HepG2 (cell line): ENCODE results near the gene FBXO11. TPM values are rescaled to one million over a fixed set of nuclear protein-coding genes. Genes with fewer than 3 reads are reported as not detected.

Source experiments
- ATAD3A ChIP-seq: sonication (generic); formaldehyde crosslinking; IDR thresholded peaks from 2 replicates; pipeline ENCODE4 v1.4.0; 2020; ENCODE audit warnings: missing genetic modification reagents
- CEBPG ChIP-seq: IDR thresholded peaks from 2 replicates; pipeline ENCODE4 v1.6.1; 2016
- FOSL2 ChIP-seq: sonication (generic); formaldehyde crosslinking; IDR thresholded peaks from 2 replicates; pipeline ENCODE4 v1.4.0; 2020; ENCODE audit warnings: missing genetic modification reagents
- GPN1 ChIP-seq: sonication (generic); formaldehyde crosslinking; IDR thresholded peaks from 2 replicates; pipeline ENCODE4 v1.5.1; 2020; ENCODE audit warnings: missing genetic modification reagents, borderline replicate concordance
- HMGXB3 ChIP-seq: sonication (generic); formaldehyde crosslinking; IDR thresholded peaks from 2 replicates; pipeline ENCODE4 v1.4.0; 2020; ENCODE audit warnings: missing genetic modification reagents, borderline replicate concordance
- HMGXB4 ChIP-seq, 2 experiments: sonication (generic) in 1 of 2; formaldehyde crosslinking in 1 of 2; IDR thresholded peaks; 2 replicates each; pipeline versions ENCODE4 v1.4.0 to v1.6.1; 2018 to 2020; ENCODE audit warnings: missing genetic modification reagents in 2 of 2, borderline replicate concordance in 1 of 2, low read depth in 1 of 2, mild to moderate bottlenecking in 1 of 2, missing biosample characterization in 1 of 2
- HNRNPLL ChIP-seq: fragments of 200-400 bp; formaldehyde crosslinking; IDR thresholded peaks from 2 replicates; pipeline ENCODE4 v1.6.1; 2017; ENCODE audit warnings: mild to moderate bottlenecking, low read depth, low read length; ENCODE audit not compliant: poor library complexity, severe bottlenecking
- IKZF5 ChIP-seq: IDR thresholded peaks from 2 replicates; pipeline ENCODE4 v1.6.1; 2018; ENCODE audit warnings: missing genetic modification reagents, mild to moderate bottlenecking, missing compliant biosample characterization
- NFE2L2 ChIP-seq: fragments of 150-350 bp; IDR thresholded peaks from 2 replicates; pipeline ENCODE4 v1.6.1; 2014; ENCODE audit warnings: low read length
- PATZ1 ChIP-seq: sonication (generic); formaldehyde crosslinking; IDR thresholded peaks from 2 replicates; pipeline ENCODE4 v1.4.0; 2020; ENCODE audit warnings: missing genetic modification reagents
- POLR2AphosphoS2 ChIP-seq: IDR thresholded peaks from 2 replicates; pipeline ENCODE4 v1.6.1; 2011; ENCODE audit warnings: low read depth, low read length, improper control_type of control experiment
- PRPF4 ChIP-seq: fragments of 200-400 bp; formaldehyde crosslinking; IDR thresholded peaks from 2 replicates; pipeline ENCODE4 v1.6.1; 2016; ENCODE audit warnings: low read length, low read depth; ENCODE audit not compliant: poor library complexity, severe bottlenecking
- RBAK ChIP-seq: sonication (generic); formaldehyde crosslinking; IDR thresholded peaks from 2 replicates; pipeline ENCODE4 v1.5.1; 2020; ENCODE audit warnings: mild to moderate bottlenecking, missing genetic modification reagents
- RFXAP ChIP-seq: sonication (generic); formaldehyde crosslinking; IDR thresholded peaks from 2 replicates; pipeline ENCODE4 v1.4.0; 2020; ENCODE audit warnings: missing genetic modification reagents, borderline replicate concordance
- SIX4 ChIP-seq: sonication (generic); formaldehyde crosslinking; IDR thresholded peaks from 2 replicates; pipeline ENCODE4 v1.4.0; 2020; ENCODE audit warnings: missing genetic modification reagents
- SP4 ChIP-seq: sonication (generic); formaldehyde crosslinking; IDR thresholded peaks from 2 replicates; pipeline ENCODE4 v1.8.1; 2023; ENCODE audit warnings: mild to moderate bottlenecking, missing genetic modification reagents
- U2AF2 ChIP-seq: fragments of 200-400 bp; formaldehyde crosslinking; IDR thresholded peaks from 2 replicates; pipeline ENCODE4 v1.6.1; 2017; ENCODE audit warnings: low read depth, mild to moderate bottlenecking, low read length
- ZNF207 ChIP-seq: fragments of 450-650 bp; IDR thresholded peaks from 2 replicates; pipeline ENCODE4 v1.6.1; 2016; ENCODE audit warnings: antibody characterized with exemption, borderline replicate concordance
- ZNF556 ChIP-seq: sonication (generic); formaldehyde crosslinking; IDR thresholded peaks from 2 replicates; pipeline ENCODE4 v1.4.0; 2020; ENCODE audit warnings: mild to moderate bottlenecking, missing genetic modification reagents, borderline replicate concordance
- ZNF720 ChIP-seq: sonication (generic); formaldehyde crosslinking; IDR thresholded peaks from 2 replicates; pipeline ENCODE4 v1.4.0; 2020; ENCODE audit warnings: missing genetic modification reagents
- ZNF747 ChIP-seq: sonication (generic); formaldehyde crosslinking; IDR thresholded peaks from 2 replicates; pipeline ENCODE4 v1.8.1; 2023; ENCODE audit warnings: missing genetic modification reagents, mild to moderate bottlenecking, borderline replicate concordance
- polyA plus RNA-seq, 8 experiments: library from polyadenylated mRNA; depleted of rRNA in 3 of 8; stranded (reverse) in 7 of 8; unstranded in 1 of 8; fragments of >200 nt; fragmentation: Illumina TruSeq in 4 of 8; extraction: Trizol in 4 of 8; gene quantifications; 2 replicates each; pipeline versions ENCODE4 v1.2.1 to v1.2.3, GENCODE V29; 2011 to 2016; ENCODE audit warnings: low read depth in 4 of 8, missing spikeins in 1 of 8, mixed read lengths in 1 of 8; ENCODE audit not compliant: insufficient read depth in 1 of 8
- total RNA-seq, 5 experiments: library from RNA; depleted of rRNA; stranded (reverse); fragments of >200 nt; fragmentation: Illumina TruSeq; extraction: Trizol; gene quantifications; 2 replicates each; pipeline ENCODE4 v1.2.3, GENCODE V29; 2016; ENCODE audit warnings: low read depth in 1 of 5

Gene FBXO11
- total and polyA plus RNA-seq, 2 of the 13 experiments (the other 11 are each of a cell fraction or from before 2014, with no cell fraction given), result 27.9 to 47.6 TPM

- TF ChIP-seq IKZF5 (CRISPR knock-in tag) (no peak), U2AF2 (no peak), ATAD3A (no peak), HNRNPLL (no peak), HMGXB3 (no peak), ZNF556 (CRISPR knock-in tag) (no peak), GPN1 (no peak), NFE2L2 (no peak), SP4 (CRISPR knock-in tag) (no peak), CEBPG (CRISPR knock-in tag) (no peak), ZNF747 (CRISPR knock-in tag) (no peak; the same call in 1 of the 2 replicates), ZNF720 (CRISPR knock-in tag) (no peak), FOSL2 (CRISPR knock-in tag) (no peak), SIX4 (no peak), RFXAP (no peak), PATZ1 (CRISPR knock-in tag) (peak; percentile 74), RBAK (no peak), HMGXB4 (CRISPR knock-in tag; IDR thresholded peaks at IDR 0.05; ENCODE audit: borderline replicate concordance in 1 of 2, low read depth in 1 of 2) (no peak), PRPF4 (no peak), POLR2AphosphoS2 (no peak), ZNF207 (no peak)
These were observed 122.6 kb downstream of the FBXO11 start (continued) for GRCh38 chr2:47783486-47784351.
